Thyroid gland (tissue), 4 donors: ENCODE results near the gene MRPL12. TPM values are rescaled to one million over a fixed set of nuclear protein-coding genes. Genes with fewer than 3 reads are reported as not detected.
"Not testable (repeated sequence)": the region's sequence is repeated elsewhere in the genome, so short reads cannot be mapped to it uniquely, and the experiment has no call there.

ENCODE experiments used
- DNase-seq, 2 donors: peaks; one replicate each; pipeline ENCODE4 v3.0.0-alpha.2; 2019
- H3K27ac ChIP-seq, 3 donors: fragments of 200-600 bp; sonication (generic); 1 replicate in 2 of 3; 2 replicates in 1 of 3; pipeline ENCODE4 v1.5.1; 2016 to 2019; ENCODE audit warnings: mild to moderate bottlenecking in 1 of 3, moderate library complexity in 1 of 3
- H3K27me3 ChIP-seq: fragments of 200-600 bp; sonication (generic); one replicate; pipeline ENCODE4 v1.5.1; 2019
- H3K36me3 ChIP-seq, 2 donors: fragments of 200-600 bp; sonication (generic); one replicate each; pipeline ENCODE4 v1.5.1; 2016 to 2019
- H3K4me1 ChIP-seq, 2 donors: fragments of 200-600 bp; sonication (generic); one replicate each; pipeline ENCODE4 v1.5.1; 2017 to 2019
- H3K4me3 ChIP-seq, 3 donors: fragments of 200-600 bp; sonication (generic); replicated peaks in 1 of 3; 1 replicate in 2 of 3; 2 replicates in 1 of 3; pipeline ENCODE4 v1.5.1; 2016; ENCODE audit warnings: mild to moderate bottlenecking in 1 of 3
- H3K9me3 ChIP-seq: fragments of 200-600 bp; sonication (generic); one replicate; pipeline ENCODE4 v1.5.1; 2017
- CTCF ChIP-seq, 6 experiments: fragments of 200-600 bp in 3 of 6; fragments of 450-650 bp in 3 of 6; sonication (generic) in 3 of 6; IDR thresholded peaks; one replicate each; pipeline ENCODE4 v1.5.1; 2016 to 2019; ENCODE audit warnings: antibody characterized with exemption in 6 of 6, mild to moderate bottlenecking in 2 of 6, inconsistent platforms in 1 of 6, moderate library complexity in 1 of 6
- POLR2A ChIP-seq, 2 donors: fragments of 450-650 bp; IDR thresholded peaks; one replicate each; pipeline ENCODE4 v1.6.1; 2017; ENCODE audit warnings: antibody characterized with exemption in 2 of 2, mild to moderate bottlenecking in 2 of 2, moderate library complexity in 1 of 2
- WGBS, 2 donors: methylation state at CpG; one replicate each; pipeline ENCODE4 v1.1.5; 2017; 5-methylcytosine and 5-hydroxymethylcytosine counted together
- intact Hi-C: fragments of 100-400 bp; cut with DNase I; formaldehyde crosslinking; loops from one replicate; pipeline ENCODE4 v1.15.1; 2023
- total RNA-seq, 4 donors: library from RNA; depleted of rRNA; stranded (reverse); fragments of >200 nt; gene quantifications; one replicate each; pipeline ENCODE4 v1.2.3, GENCODE V29; 2016

Gene MRPL12
- total RNA-seq, 4 donors from 2014 or later: 30.7 to 89.3 (median 46.4) TPM

- Histone ChIP-seq H3K9me3 (no peaks in the 10 kb centered on the region), H3K27me3 (no peaks in the 10 kb centered on the region), H3K4me1 (peaks cover 5 to 17% of the 10 kb centered on the region in 2 donors), H3K36me3 (no peaks in the 10 kb centered on the region), H3K27ac (no peak overlapping the region), H3K4me3 (no peak overlapping the region)
- intact Hi-C loops: no loop called here
- TF ChIP-seq POLR2A (IDR thresholded peaks at IDR 0.05) (no peak), CTCF (IDR thresholded peaks at IDR 0.05) (no peak)
- WGBS, 2 donors: 36 to 45% methylated on average over 24 to 25 of the region's 30 CpGs
- no peak for DNase-seq
Measured at GRCh38 chr17:81735264-81736102, 32.3 kb downstream of the MRPL12 start.

GRCh38 chr17:81737947-81738800, 35.0 kb downstream of the MRPL12 start:
- intact Hi-C loops: no loop called here
- Histone ChIP-seq H3K27me3 (no peaks in the 10 kb centered on the region), H3K27ac (no peak overlapping the region), H3K4me1 (peaks cover 0 to 6% of the 10 kb centered on the region in 2 donors), H3K4me3 (no peak overlapping the region), H3K9me3 (no peaks in the 10 kb centered on the region), H3K36me3 (no peaks in the 10 kb centered on the region)
- DNase-seq: no peak
- TF ChIP-seq POLR2A (IDR thresholded peaks at IDR 0.05) (no peak), CTCF (IDR thresholded peaks at IDR 0.05) (no peak)
- WGBS, 2 donors: 87 to 89% methylated on average over 30 of the region's 31 CpGs

- no peak overlapping the region for H3K4me3 ChIP-seq
- intact Hi-C loops: no loop called here
- no peaks in the 10 kb centered on the region for H3K9me3 ChIP-seq
- no peaks in the 10 kb centered on the region for H3K27me3 ChIP-seq
- peaks cover 0 to 5% of the 10 kb centered on the region in 2 donors for H3K4me1 ChIP-seq
- no peak overlapping the region for H3K27ac ChIP-seq
- no peaks in the 10 kb centered on the region for H3K36me3 ChIP-seq
- 82 to 84% methylated on average over 25 to 26 of the region's 27 CpGs for WGBS, 2 donors
- TF ChIP-seq CTCF (IDR thresholded peaks at IDR 0.05) (no peak), POLR2A (IDR thresholded peaks at IDR 0.05) (no peak)
- no peak for DNase-seq
Measured at GRCh38 chr17:81738801-81739393, 35.7 kb downstream of the MRPL12 start.

GRCh38 chr17:81739593-81739992, 36.4 kb downstream of the MRPL12 start:
- intact Hi-C loops, H3K9me3 ChIP-seq, H3K27me3 ChIP-seq, DNase-seq, H3K36me3 ChIP-seq, H3K4me3 ChIP-seq, H3K27ac ChIP-seq, H3K4me1 ChIP-seq: not testable (repeated sequence)
- 93% methylated on average over 8 of the region's 8 CpGs for WGBS, 2 donors

- intact Hi-C loops: no loop called here
- no peak overlapping the region for H3K27ac ChIP-seq
- 44 to 49% methylated on average over 19 to 26 of the region's 28 CpGs for WGBS, 2 donors
- no peak for TF ChIP-seq POLR2A (IDR thresholded peaks at IDR 0.05)
- TF ChIP-seq CTCF (IDR thresholded peaks at IDR 0.05): no peak
- no peaks in the 10 kb centered on the region for H3K27me3 ChIP-seq
- DNase-seq: no peak
- no peak overlapping the region for H3K4me3 ChIP-seq
- no peaks in the 10 kb centered on the region for H3K9me3 ChIP-seq
- H3K4me1 ChIP-seq: peaks cover 0 to 2% of the 10 kb centered on the region in 2 donors
- no peaks in the 10 kb centered on the region for H3K36me3 ChIP-seq
Measured at GRCh38 chr17:81740395-81740961, 37.3 kb downstream of the MRPL12 start.
